ENCODE results near the gene PCNX2.

DNA sequence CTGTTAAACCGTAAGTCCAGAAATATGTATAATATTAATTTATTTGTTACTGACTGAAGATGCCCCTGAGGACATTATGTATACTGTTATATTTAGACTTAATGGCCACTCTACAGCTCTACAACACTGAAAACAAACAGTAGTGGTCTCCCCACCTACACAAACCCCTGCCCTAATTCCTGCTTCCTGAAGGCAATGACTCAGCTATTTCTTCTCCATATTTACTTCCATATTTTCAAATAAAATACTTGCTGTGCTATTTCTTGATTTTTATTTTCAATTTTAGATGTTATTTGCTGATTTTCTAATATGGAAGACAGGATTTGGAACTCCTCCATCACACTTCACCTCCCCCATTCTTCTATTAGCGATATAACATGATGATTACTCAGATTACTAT is 97.6 kb downstream of the PCNX2 start:
- TF ChIP-seq, protein P1, sequence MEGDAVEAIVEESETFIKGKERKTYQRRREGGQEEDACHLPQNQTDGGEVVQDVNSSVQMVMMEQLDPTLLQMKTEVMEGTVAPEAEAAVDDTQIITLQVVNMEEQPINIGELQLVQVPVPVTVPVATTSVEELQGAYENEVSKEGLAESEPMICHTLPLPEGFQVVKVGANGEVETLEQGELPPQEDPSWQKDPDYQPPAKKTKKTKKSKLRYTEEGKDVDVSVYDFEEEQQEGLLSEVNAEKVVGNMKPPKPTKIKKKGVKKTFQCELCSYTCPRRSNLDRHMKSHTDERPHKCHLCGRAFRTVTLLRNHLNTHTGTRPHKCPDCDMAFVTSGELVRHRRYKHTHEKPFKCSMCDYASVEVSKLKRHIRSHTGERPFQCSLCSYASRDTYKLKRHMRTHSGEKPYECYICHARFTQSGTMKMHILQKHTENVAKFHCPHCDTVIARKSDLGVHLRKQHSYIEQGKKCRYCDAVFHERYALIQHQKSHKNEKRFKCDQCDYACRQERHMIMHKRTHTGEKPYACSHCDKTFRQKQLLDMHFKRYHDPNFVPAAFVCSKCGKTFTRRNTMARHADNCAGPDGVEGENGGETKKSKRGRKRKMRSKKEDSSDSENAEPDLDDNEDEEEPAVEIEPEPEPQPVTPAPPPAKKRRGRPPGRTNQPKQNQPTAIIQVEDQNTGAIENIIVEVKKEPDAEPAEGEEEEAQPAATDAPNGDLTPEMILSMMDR (IDR thresholded peaks at IDR 0.05; ENCODE audit: poor library complexity): no peak
- no peak for TF ChIP-seq EZH2 (IDR thresholded peaks at IDR 0.05; ENCODE audit: borderline replicate concordance)
- no peak for TF ChIP-seq EZH2phosphoT487 (IDR thresholded peaks at IDR 0.05; ENCODE audit: low read depth, severe bottlenecking, unreplicated experiment)

All from hepatocyte (in vitro differentiated cells).